NCI-H524 treated with DMSO at 0.1 percent for 48 hours (cell line): ENCODE results near the gene OR2AP1.
"Not testable (repeated sequence)": the region's sequence is repeated elsewhere in the genome, so short reads cannot be mapped to it uniquely, and the experiment has no call there.

Experiments used
- DNase-seq: peaks from one replicate; lab custom pipeline; 2025; lab: John Stamatoyannopoulos, UW

OR2AP1 gene

DNA sequence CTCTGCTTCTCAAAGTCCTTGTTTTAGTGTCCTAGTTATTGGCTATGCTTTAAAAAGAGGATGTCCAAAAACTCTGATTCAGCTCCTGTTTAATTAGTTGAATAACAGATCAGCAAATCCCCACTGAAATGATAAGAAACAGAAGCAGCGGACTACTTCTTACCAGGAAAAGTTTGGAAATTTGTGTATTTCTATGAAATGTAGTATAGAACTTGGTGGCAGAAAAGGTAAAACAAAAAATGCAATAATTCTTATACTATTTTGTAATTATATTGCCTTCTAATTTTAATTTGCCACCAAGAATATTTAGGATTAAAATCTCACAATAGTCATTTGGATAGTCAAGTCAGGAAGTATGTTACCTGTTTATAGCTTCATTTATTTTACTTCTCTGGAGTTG lies at the start of gene OR2AP1:
Gene OR2AP1, plus strand, starts transcription at position 301 of the 400 bp plus-strand sequence. CDS start 1,947 bp downstream, outside the sequence.
- no peak for DNase-seq

DNA sequence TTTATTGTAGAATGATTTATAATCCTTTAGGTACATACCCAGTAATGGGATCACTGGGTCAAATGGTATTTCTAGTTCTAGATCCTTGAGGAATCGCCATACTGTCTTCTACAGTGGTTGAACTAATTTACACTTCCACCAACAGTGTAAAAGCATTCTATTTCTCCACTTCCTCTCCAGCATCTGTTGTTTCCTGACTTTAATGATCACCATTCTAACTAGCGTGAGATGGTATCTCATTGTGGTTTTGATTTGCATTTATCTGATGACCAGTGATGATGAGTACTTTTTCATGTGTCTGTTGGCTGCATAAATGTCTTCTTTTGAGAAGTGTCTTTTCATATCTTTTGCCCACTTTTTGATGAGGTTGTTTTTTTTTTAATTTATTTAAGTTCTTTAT lies 24.0 kb upstream of the OR2AP1 start:
- DNase-seq, result not testable (repeated sequence)

DNA sequence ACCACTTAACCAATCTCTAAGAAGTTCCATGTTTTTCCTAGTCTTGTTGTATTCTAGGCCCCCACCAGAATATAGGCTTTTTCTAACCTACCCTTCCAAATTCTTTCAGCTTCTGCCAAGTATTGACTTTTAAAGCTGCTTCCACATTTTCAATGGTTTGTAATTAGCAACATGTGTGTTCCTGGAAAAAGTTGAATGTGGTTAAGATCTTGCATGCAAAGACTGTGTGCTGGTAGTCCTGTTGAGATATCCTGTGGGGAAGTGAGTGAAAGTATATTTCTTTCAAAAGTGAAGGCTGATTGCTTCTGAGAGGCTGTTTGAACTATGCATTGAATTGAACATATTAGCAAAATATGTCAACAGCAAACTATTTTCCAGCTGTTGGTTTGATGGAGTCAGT lies 23.5 kb upstream of the OR2AP1 start:
- no peak for DNase-seq

DNA sequence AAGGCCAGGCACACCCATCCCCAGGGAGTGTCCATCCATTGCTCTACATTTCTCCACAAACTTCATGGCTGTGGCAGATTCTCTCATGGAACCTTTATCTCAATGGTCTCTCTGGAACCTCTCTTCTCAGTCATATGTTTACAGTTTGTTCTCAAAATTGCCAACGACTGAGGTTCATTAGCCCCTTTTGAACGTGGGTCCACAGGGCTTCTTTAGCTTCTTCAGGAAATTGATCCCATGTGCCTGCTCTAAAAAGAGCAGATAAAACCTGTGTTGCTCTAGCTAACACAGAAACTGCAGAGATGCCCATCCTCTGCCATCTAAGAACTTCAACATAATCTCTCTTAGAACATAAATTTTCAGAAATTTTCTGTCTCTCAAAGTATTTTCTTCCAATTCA lies 23.0 kb upstream of the OR2AP1 start, which contains the start of gene OR6C4:
Gene OR6C4, plus strand, starts transcription at position 301 of the 400 bp plus-strand sequence. CDS start 1,625 bp downstream, outside the sequence.
- no peak for DNase-seq

DNA sequence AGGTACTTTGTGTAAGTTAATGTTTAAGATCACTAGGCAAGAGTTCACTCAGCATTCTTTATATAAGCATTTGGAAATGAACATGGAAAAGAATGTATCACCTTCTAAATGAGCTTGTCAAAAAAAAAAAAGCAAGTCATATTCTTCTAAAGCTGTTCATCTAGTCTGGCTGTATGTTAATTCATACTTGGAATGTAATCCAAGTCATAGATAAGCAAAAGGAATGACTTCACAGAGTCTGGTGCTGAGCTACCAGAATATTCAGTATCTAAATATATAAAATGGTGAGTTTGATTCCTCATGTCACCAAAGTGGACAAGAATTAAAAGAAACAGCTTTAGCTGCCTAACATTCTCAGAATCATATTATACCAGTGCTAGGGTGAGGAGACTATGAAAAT lies 18.0 kb upstream of the OR2AP1 start:
- no peak for DNase-seq

DNA sequence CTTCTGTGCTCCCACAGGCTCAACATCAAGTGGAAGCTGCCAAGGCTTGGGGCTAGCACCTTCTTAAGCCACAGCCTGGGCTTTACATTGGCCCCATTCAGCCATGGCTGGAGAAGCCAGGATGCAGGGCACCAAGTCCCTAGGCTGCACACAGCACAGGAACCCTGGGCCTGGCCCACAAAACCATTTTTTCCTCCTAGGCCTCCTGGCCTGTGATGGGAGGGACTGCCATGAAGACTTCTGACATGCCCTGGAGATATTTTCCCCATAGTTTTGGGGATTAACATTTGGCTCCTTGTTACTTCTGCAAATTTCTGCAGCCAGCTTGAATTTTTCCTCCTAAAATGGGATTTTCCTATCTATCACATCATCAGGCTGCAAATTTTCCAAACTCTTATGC lies 2.2 kb upstream of the OR2AP1 start:
- not testable (repeated sequence) for DNase-seq

DNA sequence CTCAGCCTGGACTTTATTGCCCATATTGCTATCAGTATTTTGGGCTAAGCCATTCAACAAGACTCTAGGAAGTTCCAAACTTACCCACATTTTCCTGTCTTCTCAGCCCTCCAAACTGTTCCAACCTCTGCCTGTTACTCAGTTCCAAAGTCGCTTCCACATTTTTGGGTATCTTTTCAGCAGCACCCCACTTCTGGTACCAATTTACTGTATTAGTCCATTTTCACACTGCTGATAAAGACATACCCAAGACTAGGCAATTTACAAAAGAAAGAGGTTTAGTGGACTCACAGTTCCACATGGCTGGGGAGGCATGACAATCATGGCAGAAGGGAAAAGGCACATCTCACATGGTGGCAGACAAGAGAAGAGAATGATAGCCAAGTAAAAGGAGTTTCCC lies 1.6 kb upstream of the OR2AP1 start:
- not testable (repeated sequence) for DNase-seq

DNA sequence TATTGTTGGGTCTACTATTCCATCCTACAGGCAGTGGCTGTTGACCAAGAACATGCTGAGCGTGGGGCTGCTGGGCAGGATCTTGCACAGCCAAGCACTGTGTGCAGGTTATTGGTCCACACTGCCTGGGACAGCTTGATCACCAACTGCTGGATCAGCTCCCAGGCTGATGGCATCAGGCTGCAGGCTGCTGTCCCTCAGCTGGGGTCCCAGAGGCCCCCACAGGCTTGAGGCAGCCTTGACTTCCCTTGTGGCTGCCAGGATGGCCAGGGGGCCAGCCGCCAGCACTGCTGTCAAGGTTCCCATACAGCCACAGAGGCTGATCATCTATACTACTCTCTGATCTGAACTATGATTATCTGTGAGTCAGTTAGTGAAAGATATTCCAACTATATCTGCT lies 9.8 kb downstream of the OR2AP1 start:
- no peak for DNase-seq

DNA sequence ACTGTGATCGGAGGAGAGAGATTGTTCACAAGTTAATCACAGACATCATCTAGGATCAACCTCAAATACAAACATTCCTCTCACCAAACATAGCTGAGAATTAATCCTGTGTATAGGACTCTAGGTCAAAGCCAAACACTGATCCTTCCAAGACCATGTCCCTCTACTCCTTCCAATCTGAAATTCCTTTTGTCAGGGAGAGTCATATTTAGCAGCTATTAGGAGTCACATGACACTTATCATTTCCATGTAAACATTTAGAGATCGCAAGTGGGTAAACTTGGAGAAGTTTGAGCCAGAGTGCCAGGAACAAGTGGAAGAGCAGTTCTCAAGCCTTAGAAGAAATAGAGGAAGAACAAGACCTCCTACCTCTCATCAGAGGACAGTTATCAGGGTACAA lies 13.5 kb downstream of the OR2AP1 start:
- DNase-seq, result no peak

DNA sequence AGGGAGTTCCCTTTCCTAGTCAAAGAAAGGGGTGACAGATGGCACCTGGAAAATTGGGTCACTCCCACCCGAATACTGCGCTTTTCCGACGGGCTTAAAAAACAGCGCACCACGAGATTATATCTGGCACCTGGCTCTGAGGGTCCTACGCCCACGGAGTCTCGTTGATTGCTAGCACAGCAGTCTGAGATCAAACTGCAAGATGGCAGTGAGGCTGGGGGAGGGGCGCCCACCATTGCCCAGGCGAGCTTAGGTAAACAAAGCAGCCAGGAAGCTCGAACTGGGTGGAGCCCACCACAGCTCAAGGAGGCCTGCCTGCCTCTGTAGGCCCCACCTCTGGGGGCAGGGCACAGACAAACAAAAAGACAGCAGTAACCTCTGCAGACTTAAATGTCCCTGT lies 17.9 kb downstream of the OR2AP1 start:
- not testable (repeated sequence) for DNase-seq

DNA sequence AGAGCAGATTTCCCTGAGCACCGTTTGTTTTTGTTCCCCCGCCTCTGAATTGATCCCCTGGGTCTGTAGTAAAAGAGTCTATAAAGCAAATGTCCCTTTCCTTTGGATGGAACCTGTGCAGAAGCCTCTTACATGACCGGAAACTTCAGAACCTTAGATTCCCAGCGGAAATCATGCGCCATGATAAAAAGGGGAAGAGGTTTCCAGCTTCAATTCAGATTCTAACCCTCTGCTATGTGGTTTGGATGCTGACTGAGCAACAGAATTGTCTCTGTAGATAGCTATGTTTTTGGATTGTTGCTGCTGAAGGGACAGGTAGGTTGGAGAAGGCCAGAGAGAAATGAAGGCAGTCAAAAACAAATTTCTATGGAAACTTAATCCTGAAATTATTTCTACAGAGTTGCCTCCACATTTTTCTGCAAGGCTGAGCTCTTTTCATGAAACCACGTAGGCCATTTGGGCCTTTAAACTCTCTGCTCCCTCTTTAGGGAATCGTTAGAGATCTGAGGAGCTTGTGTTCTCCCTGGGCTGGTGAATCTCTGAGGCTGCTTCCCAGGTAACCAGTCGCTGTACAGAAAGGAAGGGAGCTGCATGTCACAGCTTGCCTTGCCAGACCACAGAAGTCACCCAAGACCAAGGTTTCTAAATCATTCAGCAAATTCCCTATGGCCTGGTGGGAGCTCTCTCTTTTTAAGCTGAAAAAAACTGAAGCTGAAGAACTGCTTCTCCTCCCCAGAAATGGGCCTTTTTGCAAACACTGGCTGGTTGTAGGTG lies 35.7 kb downstream of the OR2AP1 start:
- no peak for DNase-seq

DNA sequence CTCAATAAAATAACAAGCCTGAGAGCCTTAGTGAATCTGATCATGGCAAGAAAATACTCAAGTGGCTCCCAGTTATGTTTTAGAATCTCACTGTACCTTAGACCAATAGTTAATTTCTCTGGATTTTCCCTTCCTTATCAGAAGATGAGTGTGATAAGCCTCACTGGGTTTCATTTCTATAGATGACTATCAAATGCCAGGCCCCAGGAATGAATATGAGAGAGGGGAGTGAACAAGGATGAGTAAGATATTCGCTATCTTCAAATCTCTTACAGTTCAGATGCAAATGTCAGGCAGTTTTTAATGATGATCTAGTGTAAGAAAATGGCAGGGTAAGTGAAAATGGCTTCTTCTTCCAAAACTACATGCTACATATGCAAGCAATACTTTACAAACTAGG lies 38.3 kb downstream of the OR2AP1 start:
- no peak for DNase-seq

DNA sequence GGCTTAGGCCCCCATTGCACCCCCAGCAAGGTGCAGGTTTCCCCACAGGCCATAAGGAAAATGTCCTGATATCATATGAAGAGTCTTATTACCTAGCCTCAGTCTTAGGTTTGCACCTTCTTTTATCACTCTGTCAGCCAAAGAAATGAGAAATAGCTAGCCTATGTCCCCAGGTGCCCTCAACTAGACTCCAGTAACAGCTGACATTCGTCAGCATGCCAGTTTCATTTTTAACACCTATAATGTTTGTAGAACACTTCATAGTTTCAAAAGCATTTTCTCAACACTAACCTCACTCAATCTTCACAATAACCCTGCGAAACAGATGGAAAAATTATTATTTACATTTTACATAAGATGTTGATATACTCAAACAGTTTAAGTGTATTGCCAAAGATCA lies 40.4 kb downstream of the OR2AP1 start:
- no peak for DNase-seq

DNA sequence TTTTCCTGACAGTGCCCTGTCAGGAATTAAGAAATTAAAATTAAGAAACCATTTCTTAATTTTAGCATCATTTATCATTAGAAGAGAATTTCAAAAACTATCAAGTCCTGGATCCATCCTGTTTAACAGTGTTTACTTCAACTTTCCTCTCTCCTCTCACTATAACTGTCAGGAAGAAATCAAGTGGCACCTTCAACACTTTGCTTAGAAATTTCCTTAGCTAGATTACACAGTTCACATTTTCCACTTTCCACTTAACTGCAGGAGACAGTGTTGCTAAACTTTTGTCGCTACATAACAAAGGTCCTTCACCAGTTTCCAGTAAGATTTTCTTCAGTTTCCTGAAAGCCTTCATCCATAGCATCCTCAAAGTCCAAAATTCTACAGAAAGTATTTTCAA lies 42.5 kb downstream of the OR2AP1 start:
- DNase-seq, result no peak

DNA sequence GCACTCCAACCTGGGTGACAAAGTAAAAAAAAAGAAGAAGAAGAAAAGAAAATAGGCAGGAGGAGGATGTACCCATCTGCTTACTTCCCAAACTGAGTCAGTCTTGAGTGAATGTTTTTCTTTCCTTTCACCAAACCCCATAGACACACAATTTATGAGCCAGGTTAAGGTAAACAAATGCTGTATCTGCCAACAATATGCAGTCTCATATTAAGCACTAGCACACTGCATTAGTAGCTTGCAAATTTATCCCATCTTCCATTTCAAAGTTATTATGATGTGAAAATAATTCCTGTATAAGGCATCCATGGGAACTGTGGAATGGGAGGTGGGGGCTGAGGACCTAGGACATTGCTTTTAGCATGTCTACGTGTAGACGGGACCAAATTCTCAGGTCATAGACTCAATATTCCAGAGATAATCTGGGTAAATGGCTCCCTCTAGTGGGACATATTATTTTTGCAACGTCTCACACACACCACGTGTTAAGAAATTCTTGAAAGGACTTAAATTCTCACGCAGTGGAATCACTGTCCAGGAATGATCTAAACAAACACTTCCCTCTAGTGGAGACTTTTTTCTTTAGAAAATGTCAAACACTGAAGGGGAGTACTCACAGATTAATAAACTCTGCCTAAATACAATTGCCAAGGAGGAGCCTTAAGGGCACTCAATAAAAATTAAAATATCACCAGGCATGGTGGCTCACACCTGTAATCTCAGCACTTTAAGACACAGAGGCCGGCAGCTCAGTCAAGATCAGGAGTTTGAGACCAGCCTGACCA lies 47.3 kb downstream of the OR2AP1 start:
- DNase-seq, result peak; percentile 59

DNA sequence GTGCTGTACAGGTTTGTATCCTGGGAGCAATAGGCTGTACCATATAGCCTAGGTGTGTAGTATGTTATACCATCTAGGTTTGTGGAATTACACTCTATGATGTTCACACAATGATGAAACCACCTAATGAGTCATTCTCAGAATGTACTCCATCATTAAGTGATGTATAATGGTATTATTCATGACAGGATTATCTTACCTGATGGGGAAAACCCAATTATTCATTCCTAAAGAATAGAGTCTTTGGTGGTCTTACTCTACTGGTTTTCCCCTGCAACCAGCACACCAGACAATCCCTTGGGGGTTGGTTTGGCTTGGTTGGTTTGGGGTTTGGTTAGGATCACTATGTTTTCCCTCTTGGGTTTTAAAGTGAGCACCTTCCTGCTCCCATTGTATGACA lies 51.8 kb downstream of the OR2AP1 start:
- no peak for DNase-seq
